ENCODE data around the gene FAM131B. TPM values are rescaled to one million over a fixed set of nuclear protein-coding genes. Genes with fewer than 3 reads are reported as not detected.

The FAM131B gene
- total and polyA plus RNA-seq, 2 experiments from 2014 or later = 0.87 to 1.9 TPM

GRCh38 chr7:143316492-143316891, 46.0 kb downstream of the FAM131B start:
- Histone ChIP-seq H3K79me2 (no peaks in the 10 kb centered on the region), H3K4me1 (ENCODE audit: insufficient read depth) (no peaks in the 10 kb centered on the region), H4K20me1 (ENCODE audit: insufficient read depth, poor library complexity, severe bottlenecking) (no peaks in the 10 kb centered on the region), H2AFZ (no peak overlapping the region), H3K9me2 (replicated peaks; ENCODE audit: insufficient read depth) (no peaks in the 10 kb centered on the region), H3K4me3 (no peak overlapping the region), H3K27me3 (no peaks in the 10 kb centered on the region), H3K4me2 (no peak overlapping the region), H3K36me3 (replicated peaks; ENCODE audit: insufficient read depth, low read depth) (no peaks in the 10 kb centered on the region), H3K27ac (no peak overlapping the region), H3K9me3 (ENCODE audit: low read depth) (no peaks in the 10 kb centered on the region)
- DNase-seq (ENCODE audit: low spot score) = no peak
- WGBS (ENCODE audit: low lambda C conversion rate, missing lambda C conversion rate) = 86% methylated on average over 4 of the region's 4 CpGs
- TF ChIP-seq, protein P1, sequence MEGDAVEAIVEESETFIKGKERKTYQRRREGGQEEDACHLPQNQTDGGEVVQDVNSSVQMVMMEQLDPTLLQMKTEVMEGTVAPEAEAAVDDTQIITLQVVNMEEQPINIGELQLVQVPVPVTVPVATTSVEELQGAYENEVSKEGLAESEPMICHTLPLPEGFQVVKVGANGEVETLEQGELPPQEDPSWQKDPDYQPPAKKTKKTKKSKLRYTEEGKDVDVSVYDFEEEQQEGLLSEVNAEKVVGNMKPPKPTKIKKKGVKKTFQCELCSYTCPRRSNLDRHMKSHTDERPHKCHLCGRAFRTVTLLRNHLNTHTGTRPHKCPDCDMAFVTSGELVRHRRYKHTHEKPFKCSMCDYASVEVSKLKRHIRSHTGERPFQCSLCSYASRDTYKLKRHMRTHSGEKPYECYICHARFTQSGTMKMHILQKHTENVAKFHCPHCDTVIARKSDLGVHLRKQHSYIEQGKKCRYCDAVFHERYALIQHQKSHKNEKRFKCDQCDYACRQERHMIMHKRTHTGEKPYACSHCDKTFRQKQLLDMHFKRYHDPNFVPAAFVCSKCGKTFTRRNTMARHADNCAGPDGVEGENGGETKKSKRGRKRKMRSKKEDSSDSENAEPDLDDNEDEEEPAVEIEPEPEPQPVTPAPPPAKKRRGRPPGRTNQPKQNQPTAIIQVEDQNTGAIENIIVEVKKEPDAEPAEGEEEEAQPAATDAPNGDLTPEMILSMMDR (IDR thresholded peaks at IDR 0.05; ENCODE audit: poor library complexity) = no peak
- no peak for TF ChIP-seq EZH2phosphoT487 (IDR thresholded peaks at IDR 0.05; ENCODE audit: low read depth, severe bottlenecking, unreplicated experiment)
- no peak for TF ChIP-seq EZH2 (IDR thresholded peaks at IDR 0.05; ENCODE audit: borderline replicate concordance)

DNA sequence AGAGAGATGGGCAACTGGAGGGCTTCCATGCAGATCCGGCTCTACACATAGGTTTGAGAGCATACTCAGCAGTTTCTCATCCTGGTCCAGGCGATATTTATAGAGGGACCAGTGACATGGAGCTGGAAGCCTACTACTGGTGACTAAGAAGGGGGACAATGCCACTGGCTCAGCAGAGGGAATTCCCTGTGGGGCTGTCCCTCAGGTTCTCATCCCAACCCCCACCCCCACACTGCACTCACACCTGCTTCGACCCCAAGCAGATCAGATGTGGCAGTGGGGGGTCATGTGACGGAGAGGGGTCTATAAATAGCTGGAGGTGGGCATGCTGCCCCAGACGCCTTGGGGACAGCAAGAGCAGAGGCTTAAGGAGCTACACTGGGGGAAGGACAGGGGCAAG, 46.7 kb downstream of the FAM131B start, which contains the start of gene CLCN1:
Gene CLCN1, plus strand, starts transcription at position 336 of the 400 bp plus-strand sequence. CDS start 102 bp downstream, outside the sequence.
- Histone ChIP-seq H3K36me3 (replicated peaks; ENCODE audit: insufficient read depth, low read depth) (no peaks in the 10 kb centered on the region), H3K27me3 (no peaks in the 10 kb centered on the region), H4K20me1 (ENCODE audit: insufficient read depth, poor library complexity, severe bottlenecking) (no peaks in the 10 kb centered on the region), H3K27ac (no peak within 1 kb of the TSS), H3K4me2 (no peak within 1 kb of the TSS), H3K79me2 (no peaks in the 10 kb centered on the region), H3K9me2 (replicated peaks; ENCODE audit: insufficient read depth) (no peaks in the 10 kb centered on the region), H2AFZ (no peak within 1 kb of the TSS), H3K4me1 (ENCODE audit: insufficient read depth) (no peaks in the 10 kb centered on the region), H3K4me3 (no peak within 1 kb of the TSS), H3K9me3 (ENCODE audit: low read depth) (no peaks in the 10 kb centered on the region)
- DNase-seq (ENCODE audit: low spot score) = no peak
- 92% methylated on average over 5 of the region's 5 CpGs for WGBS (ENCODE audit: low lambda C conversion rate, missing lambda C conversion rate)
- TF ChIP-seq EZH2 (IDR thresholded peaks at IDR 0.05; ENCODE audit: borderline replicate concordance) (no peak), EZH2phosphoT487 (IDR thresholded peaks at IDR 0.05; ENCODE audit: low read depth, severe bottlenecking, unreplicated experiment) (no peak)
- TF ChIP-seq, protein P1 (IDR thresholded peaks at IDR 0.05; ENCODE audit: poor library complexity) = no peak

DNA sequence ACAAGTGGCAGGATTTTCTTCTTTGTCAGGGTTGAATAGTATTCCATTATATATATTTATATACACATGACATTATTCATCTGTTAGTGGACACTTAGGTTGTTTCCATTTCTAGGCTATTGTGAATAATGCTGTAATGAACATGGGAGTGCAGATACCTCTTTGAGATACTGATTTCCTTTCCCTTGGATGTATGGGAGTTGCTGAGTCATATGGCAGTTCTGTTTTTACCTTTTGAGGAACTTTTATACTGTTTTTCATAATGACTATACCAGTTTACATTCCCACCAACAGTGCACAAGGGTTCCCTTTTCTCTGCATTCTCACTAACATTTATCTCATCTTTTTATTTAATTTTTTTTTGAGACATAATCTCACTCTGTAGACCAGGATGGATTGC, 48.4 kb downstream of the FAM131B start:
- H3K27ac ChIP-seq = no peak overlapping the region
- H2AFZ ChIP-seq = no peak overlapping the region
- no peak overlapping the region for H3K4me3 ChIP-seq
- no peaks in the 10 kb centered on the region for H3K36me3 ChIP-seq (replicated peaks; ENCODE audit: insufficient read depth, low read depth)
- no peak for DNase-seq (ENCODE audit: low spot score)
- TF ChIP-seq EZH2phosphoT487 (IDR thresholded peaks at IDR 0.05; ENCODE audit: low read depth, severe bottlenecking, unreplicated experiment) = no peak
- TF ChIP-seq, protein P1 (IDR thresholded peaks at IDR 0.05; ENCODE audit: poor library complexity) = no peak
- TF ChIP-seq EZH2 (IDR thresholded peaks at IDR 0.05; ENCODE audit: borderline replicate concordance) = no peak
- H3K79me2 ChIP-seq = no peaks in the 10 kb centered on the region
- no peaks in the 10 kb centered on the region for H3K4me1 ChIP-seq (ENCODE audit: insufficient read depth)
- H3K27me3 ChIP-seq = no peaks in the 10 kb centered on the region
- no peak overlapping the region for H3K4me2 ChIP-seq
- H3K9me2 ChIP-seq (replicated peaks; ENCODE audit: insufficient read depth) = no peaks in the 10 kb centered on the region
- no peaks in the 10 kb centered on the region for H3K9me3 ChIP-seq (ENCODE audit: low read depth)
- no peaks in the 10 kb centered on the region for H4K20me1 ChIP-seq (ENCODE audit: insufficient read depth, poor library complexity, severe bottlenecking)

- TF ChIP-seq, protein P1 (IDR thresholded peaks at IDR 0.05; ENCODE audit: poor library complexity) = no peak
- TF ChIP-seq EZH2 (IDR thresholded peaks at IDR 0.05; ENCODE audit: borderline replicate concordance) (no peak), EZH2phosphoT487 (IDR thresholded peaks at IDR 0.05; ENCODE audit: low read depth, severe bottlenecking, unreplicated experiment) (no peak)
- Histone ChIP-seq H3K9me3 (ENCODE audit: low read depth) (no peaks in the 10 kb centered on the region), H4K20me1 (ENCODE audit: insufficient read depth, poor library complexity, severe bottlenecking) (no peaks in the 10 kb centered on the region), H3K4me3 (no peak overlapping the region), H3K4me1 (ENCODE audit: insufficient read depth) (no peaks in the 10 kb centered on the region), H3K27ac (no peak overlapping the region), H3K27me3 (no peaks in the 10 kb centered on the region), H3K4me2 (no peak overlapping the region), H3K79me2 (no peaks in the 10 kb centered on the region), H3K36me3 (replicated peaks; ENCODE audit: insufficient read depth, low read depth) (no peaks in the 10 kb centered on the region), H3K9me2 (replicated peaks; ENCODE audit: insufficient read depth) (no peaks in the 10 kb centered on the region), H2AFZ (no peak overlapping the region)
- no peak for DNase-seq (ENCODE audit: low spot score)
- 100% methylated on average over 2 of the region's 2 CpGs for WGBS (ENCODE audit: low lambda C conversion rate, missing lambda C conversion rate)
These were observed 53.9 kb downstream of the FAM131B start for GRCh38 chr7:143308632-143309031.

Data from hepatocyte (in vitro differentiated cells).